Activated naive CD4-positive, alpha-beta T cell treated with anti-CD3 and anti-CD28 coated beads for 36 hours (primary cell): ENCODE results near the gene TTC38. TPM values are rescaled to one million over a fixed set of nuclear protein-coding genes. Genes with fewer than 3 reads are reported as not detected.

ENCODE experiments used
- CTCF ChIA-PET: fragments of 350-600 bp; sonication (Branson Sonifier 250); formaldehyde crosslinking; loops from one replicate; lab custom pipeline; 2021; ENCODE audit warnings: antibody characterized with exemption; lab: Charles Lee
- DNase-seq: peaks from one replicate; pipeline ENCODE4 v3.0.0-alpha.2; 2020
- H3K27ac Mint-ChIP-seq: one replicate; pipeline ENCODE4 v1.8.0; 2021; ENCODE audit warnings: mild to moderate bottlenecking, mixed read lengths
- H3K27me3 Mint-ChIP-seq: one replicate; pipeline ENCODE4 v1.8.0; 2021; ENCODE audit warnings: low read depth, mixed read lengths
- H3K36me3 Mint-ChIP-seq: one replicate; pipeline ENCODE4 v1.8.0; 2021; ENCODE audit warnings: low read depth, mixed read lengths
- H3K4me1 Mint-ChIP-seq: one replicate; pipeline ENCODE4 v1.8.0; 2021; ENCODE audit warnings: low read depth, mixed read lengths
- H3K4me3 Mint-ChIP-seq: one replicate; pipeline ENCODE4 v1.8.0; 2021; ENCODE audit warnings: mild to moderate bottlenecking, moderate library complexity, mixed read lengths
- H3K9me3 Mint-ChIP-seq: one replicate; pipeline ENCODE4 v1.8.0; 2021; ENCODE audit warnings: mixed read lengths
- intact Hi-C: fragments of 100-400 bp; cut with micrococcal nuclease; formaldehyde crosslinking; loops from one replicate; pipeline ENCODE4 v1.15.1; 2023
- total RNA-seq, 2 experiments: library from RNA; stranded (reverse); gene quantifications; one replicate each; pipeline ENCODE4 v1.2.3, GENCODE V29; 2021

TTC38 gene
- 1 to 10 TPM; 6.1 to 7.2 TPM for total RNA-seq

- Mint-ChIP-seq H3K9me3 (peaks cover 4% of the 10 kb centered on the region), H3K4me1 (peaks cover 8% of the 10 kb centered on the region), H3K27me3 (peaks cover 32% of the 10 kb centered on the region), H3K4me3 (peak within 1 kb of the TSS; percentile 85), H3K27ac (no peak within 1 kb of the TSS), H3K36me3 (no peaks in the 10 kb centered on the region)
- DNase-seq, result peak; percentile 42
- CTCF ChIA-PET, result no interaction called here
- intact Hi-C loops, result loop anchor here (2.0 kb wide), 1 partner anchor 15 kb away; no protein-coding TSS in a partner anchor
Observed at GRCh38 chr22:46267431-46268279, at the start of gene TTC38. Gene TTC38, plus strand, starts transcription at chr22:46268008. Its CDS starts 32 bp downstream, at chr22:46268040.

- H3K4me1 Mint-ChIP-seq, result peaks cover 12% of the 10 kb centered on the region
- no peak overlapping the region for H3K27ac Mint-ChIP-seq
- no peak overlapping the region for H3K4me3 Mint-ChIP-seq
- CTCF ChIA-PET, result interaction anchor here (0.6 kb wide), 1 partner anchor 9 kb away, joined by 3 read pairs; no protein-coding TSS in a partner anchor
- H3K27me3 Mint-ChIP-seq, result no peaks in the 10 kb centered on the region
- peaks cover 11% of the 10 kb centered on the region for H3K36me3 Mint-ChIP-seq
- no peaks in the 10 kb centered on the region for H3K9me3 Mint-ChIP-seq
- DNase-seq, result peak; percentile 29
- intact Hi-C loops, result no loop called here
Observed at GRCh38 chr22:46219636-46220035, 48.2 kb upstream of the TTC38 start.

GRCh38 chr22:46220921-46221320, 46.9 kb upstream of the TTC38 start:
- Mint-ChIP-seq H3K9me3 (no peaks in the 10 kb centered on the region), H3K27ac (no peak overlapping the region), H3K27me3 (no peaks in the 10 kb centered on the region), H3K4me3 (no peak overlapping the region), H3K4me1 (peaks cover 12% of the 10 kb centered on the region), H3K36me3 (peaks cover 14% of the 10 kb centered on the region)
- no peak for DNase-seq
- CTCF ChIA-PET, result interaction anchor here (0.6 kb wide), 1 partner anchor 147 kb away, joined by 3 read pairs; no protein-coding TSS in a partner anchor
- intact Hi-C loops, result no loop called here

- Mint-ChIP-seq H3K27ac (no peak overlapping the region), H3K27me3 (no peaks in the 10 kb centered on the region)
Observed at GRCh38 chr22:46224044-46224897, 43.5 kb upstream of the TTC38 start.

GRCh38 chr22:46224898-46225290, 42.9 kb upstream of the TTC38 start:
- H3K9me3 Mint-ChIP-seq, result no peaks in the 10 kb centered on the region
- H3K27ac Mint-ChIP-seq, result no peak overlapping the region
- CTCF ChIA-PET, result no interaction called here
- peaks cover 9% of the 10 kb centered on the region for H3K36me3 Mint-ChIP-seq
- H3K4me1 Mint-ChIP-seq, result peaks cover 5% of the 10 kb centered on the region
- no peaks in the 10 kb centered on the region for H3K27me3 Mint-ChIP-seq
- intact Hi-C loops, result no loop called here
- DNase-seq, result no peak
- H3K4me3 Mint-ChIP-seq, result no peak overlapping the region

More at GRCh38 chr22:46224044-46224897, 43.5 kb upstream of the TTC38 start:
- intact Hi-C loops, result no loop called here
- no peak for DNase-seq
- no peaks in the 10 kb centered on the region for H3K9me3 Mint-ChIP-seq
- peaks cover 10% of the 10 kb centered on the region for H3K36me3 Mint-ChIP-seq
- peaks cover 11% of the 10 kb centered on the region for H3K4me1 Mint-ChIP-seq
- CTCF ChIA-PET, result no interaction called here
- H3K4me3 Mint-ChIP-seq, result no peak overlapping the region

- Mint-ChIP-seq H3K27me3 (no peaks in the 10 kb centered on the region), H3K9me3 (no peaks in the 10 kb centered on the region), H3K27ac (no peak overlapping the region), H3K4me1 (peaks cover 5% of the 10 kb centered on the region), H3K4me3 (no peak overlapping the region), H3K36me3 (peaks cover 6% of the 10 kb centered on the region)
- intact Hi-C loops, result no loop called here
- DNase-seq, result no peak
- CTCF ChIA-PET, result no interaction called here
Observed at GRCh38 chr22:46225631-46226030, 42.2 kb upstream of the TTC38 start.

- Mint-ChIP-seq H3K36me3 (peaks cover 3% of the 10 kb centered on the region), H3K4me3 (no peak overlapping the region), H3K27me3 (no peaks in the 10 kb centered on the region), H3K4me1 (no peaks in the 10 kb centered on the region), H3K27ac (no peak overlapping the region), H3K9me3 (no peaks in the 10 kb centered on the region)
- intact Hi-C loops, result no loop called here
- DNase-seq, result no peak
- CTCF ChIA-PET, result no interaction called here
Observed at GRCh38 chr22:46226577-46226976, 41.2 kb upstream of the TTC38 start.

- intact Hi-C loops, result no loop called here
- no peaks in the 10 kb centered on the region for H3K4me1 Mint-ChIP-seq
- H3K36me3 Mint-ChIP-seq, result peaks cover 3% of the 10 kb centered on the region
- H3K4me3 Mint-ChIP-seq, result no peak overlapping the region
- no peaks in the 10 kb centered on the region for H3K27me3 Mint-ChIP-seq
- H3K27ac Mint-ChIP-seq, result no peak overlapping the region
- CTCF ChIA-PET, result no interaction called here
- no peaks in the 10 kb centered on the region for H3K9me3 Mint-ChIP-seq
- no peak for DNase-seq
Observed at GRCh38 chr22:46229701-46230100, 38.1 kb upstream of the TTC38 start.

- DNase-seq, result no peak
- CTCF ChIA-PET, result no interaction called here
- intact Hi-C loops, result no loop called here
- Mint-ChIP-seq H3K4me3 (no peak overlapping the region), H3K9me3 (no peaks in the 10 kb centered on the region), H3K36me3 (peaks cover 3% of the 10 kb centered on the region), H3K27ac (no peak overlapping the region), H3K4me1 (no peaks in the 10 kb centered on the region), H3K27me3 (no peaks in the 10 kb centered on the region)
Observed at GRCh38 chr22:46230262-46230901, 37.4 kb upstream of the TTC38 start.

- H3K27ac Mint-ChIP-seq, result no peak overlapping the region
- H3K27me3 Mint-ChIP-seq, result no peaks in the 10 kb centered on the region
- H3K4me1 Mint-ChIP-seq, result no peaks in the 10 kb centered on the region
- CTCF ChIA-PET, result no interaction called here
- DNase-seq, result no peak
- no peak overlapping the region for H3K4me3 Mint-ChIP-seq
- H3K36me3 Mint-ChIP-seq, result peaks cover 4% of the 10 kb centered on the region
- intact Hi-C loops, result no loop called here
- H3K9me3 Mint-ChIP-seq, result no peaks in the 10 kb centered on the region
Observed at GRCh38 chr22:46233231-46233630, 34.6 kb upstream of the TTC38 start.

- Mint-ChIP-seq H3K4me3 (no peak overlapping the region), H3K4me1 (peaks cover 9% of the 10 kb centered on the region), H3K9me3 (no peaks in the 10 kb centered on the region), H3K27ac (no peak overlapping the region), H3K27me3 (no peaks in the 10 kb centered on the region), H3K36me3 (peaks cover 4% of the 10 kb centered on the region)
- DNase-seq, result no peak
- CTCF ChIA-PET, result no interaction called here
- intact Hi-C loops, result no loop called here
Observed at GRCh38 chr22:46234969-46235368, 32.8 kb upstream of the TTC38 start.
